Left lung (tissue), 10 donors: ENCODE measurements around the gene RIPK3. TPM values are rescaled to one million over a fixed set of nuclear protein-coding genes. Genes with fewer than 3 reads are reported as not detected.

Experiments
- ATAC-seq: fragments of 200-7000 bp; cut with Tn5 transposase; one replicate; pipeline ENCODE4 v1.9.1; 2020; ENCODE audit warnings: moderate library complexity
- DNase-seq, 4 donors: peaks; one replicate each; pipeline ENCODE4 v3.0.0-alpha.2; 2013 to 2020
- H3K27ac ChIP-seq, 2 donors: fragments of 200-600 bp; sonication (generic) in 1 of 2; one replicate each; pipeline versions ENCODE4 v1.5.0 to v1.8.0; 2020 to 2021
- H3K27me3 ChIP-seq, 2 donors: fragments of 200-600 bp; sonication (generic) in 1 of 2; one replicate each; pipeline versions ENCODE4 v1.5.0 to v1.8.0; 2020 to 2021
- H3K36me3 ChIP-seq, 2 donors: fragments of 200-600 bp; sonication (generic) in 1 of 2; one replicate each; pipeline versions ENCODE4 v1.5.0 to v1.8.0; 2020 to 2021
- H3K4me1 ChIP-seq, 2 donors: fragments of 200-600 bp; one replicate each; pipeline ENCODE4 v1.8.0; 2021
- H3K4me3 ChIP-seq, 2 donors: fragments of 200-600 bp; sonication (generic) in 1 of 2; one replicate each; pipeline versions ENCODE4 v1.5.0 to v1.8.0; 2020 to 2021; ENCODE audit warnings: mild to moderate bottlenecking in 1 of 2
- H3K9me3 ChIP-seq, 2 donors: fragments of 200-600 bp; sonication (generic) in 1 of 2; one replicate each; pipeline versions ENCODE4 v1.5.0 to v1.8.0; 2020 to 2021
- CTCF ChIP-seq, 2 donors: fragments of 200-600 bp; sonication (generic) in 1 of 2; IDR thresholded peaks; one replicate each; pipeline versions ENCODE4 v1.5.0 to v1.8.0; 2021; ENCODE audit warnings: antibody characterized with exemption in 2 of 2
- intact Hi-C, 2 donors: fragments of 100-400 bp; cut with DNase I; formaldehyde crosslinking; loops; one replicate each; pipeline versions ENCODE4 v1.11.2 to v1.14.2; 2022
- polyA plus RNA-seq, 6 donors: library from polyadenylated mRNA; unstranded; fragments of 120-200 nt; gene quantifications; one replicate each; pipeline ENCODE4 v1.2.1, GENCODE V29; 2013; ENCODE audit not compliant: insufficient read length in 6 of 6
- total RNA-seq, 2 donors: library from RNA; stranded (reverse); fragmentation: NEBNext Ultra II Directional; extraction: Animal tissue kit (Norgen Biotek cat#: 25700); gene quantifications; one replicate each; pipeline ENCODE4 v1.2.1, GENCODE V29; 2021
- donor health status: DM: no; HTN: yes; CAD: no.
- donor health status: DM: no; HTN: no; CAD: no.

RIPK3 gene
- total and polyA plus RNA-seq, 8 donors: 2.4 to 26.3 (median 3.3) TPM

- intact Hi-C loops: no loop called here
- TF ChIP-seq CTCF (IDR thresholded peaks at IDR 0.05): no peak
Observed at GRCh38 chr14:24322672-24323071, 17.1 kb downstream of the RIPK3 start.

GRCh38 chr14:24321212-24321975, 18.4 kb downstream of the RIPK3 start:
- peaks cover 6 to 30% of the 10 kb centered on the region in 2 donors for H3K4me1 ChIP-seq
- peaks cover 0 to 27% of the 10 kb centered on the region in 2 donors for H3K27me3 ChIP-seq
- no peak for ATAC-seq
- peak in 1 of 4 donors; percentile 30 for DNase-seq
- no peak overlapping the region for H3K27ac ChIP-seq
- peaks cover 0 to 44% of the 10 kb centered on the region in 2 donors for H3K36me3 ChIP-seq
- no peaks in the 10 kb centered on the region for H3K9me3 ChIP-seq
- intact Hi-C loops: no loop called here
- no peak for TF ChIP-seq CTCF (IDR thresholded peaks at IDR 0.05)
- no peak overlapping the region for H3K4me3 ChIP-seq

More at GRCh38 chr14:24322672-24323071, 17.1 kb downstream of the RIPK3 start:
- ATAC-seq: no peak
- Histone ChIP-seq H3K27me3 (peaks cover 0 to 21% of the 10 kb centered on the region in 2 donors), H3K36me3 (peaks cover 0 to 41% of the 10 kb centered on the region in 2 donors), H3K9me3 (no peaks in the 10 kb centered on the region), H3K27ac (no peak overlapping the region), H3K4me1 (peaks cover 0 to 28% of the 10 kb centered on the region in 2 donors), H3K4me3 (no peak overlapping the region)
- peak in 2 of 4 donors; percentile 27 to 55 for DNase-seq

- Histone ChIP-seq H3K4me1 (peaks cover 19 to 70% of the 10 kb centered on the region in 2 donors), H3K27me3 (peaks cover 0 to 37% of the 10 kb centered on the region in 2 donors), H3K9me3 (no peaks in the 10 kb centered on the region), H3K4me3 (no peak overlapping the region), H3K36me3 (peaks cover 0 to 42% of the 10 kb centered on the region in 2 donors), H3K27ac (peak overlapping the region in 1 of 2 donors; percentile 95)
- no peak for ATAC-seq
- intact Hi-C loops: no loop called here
- no peak for DNase-seq
- no peak for TF ChIP-seq CTCF (IDR thresholded peaks at IDR 0.05)
Observed at GRCh38 chr14:24317141-24317928, 22.5 kb downstream of the RIPK3 start.

GRCh38 chr14:24316597-24316950, 23.2 kb downstream of the RIPK3 start:
- peak in 2 of 4 donors; percentile 30 to 71 for DNase-seq
- H3K27ac ChIP-seq: peak overlapping the region in 1 of 2 donors; percentile 95
- H3K4me3 ChIP-seq: no peak overlapping the region
- intact Hi-C loops: no loop called here
- peaks cover 0 to 37% of the 10 kb centered on the region in 2 donors for H3K36me3 ChIP-seq
- H3K4me1 ChIP-seq: peaks cover 24 to 78% of the 10 kb centered on the region in 2 donors
- no peak for ATAC-seq
- H3K27me3 ChIP-seq: peaks cover 0 to 37% of the 10 kb centered on the region in 2 donors
- H3K9me3 ChIP-seq: no peaks in the 10 kb centered on the region
- no peak for TF ChIP-seq CTCF (IDR thresholded peaks at IDR 0.05)
